NCI-H2029 treated with DMSO at 0.1 percent for 48 hours (cell line): Measurements from ENCODE around the gene ADAMTS3.

ENCODE experiments used
- DNase-seq: peaks from one replicate; lab custom pipeline; 2025; lab: John Stamatoyannopoulos, UW

Gene ADAMTS3

DNA sequence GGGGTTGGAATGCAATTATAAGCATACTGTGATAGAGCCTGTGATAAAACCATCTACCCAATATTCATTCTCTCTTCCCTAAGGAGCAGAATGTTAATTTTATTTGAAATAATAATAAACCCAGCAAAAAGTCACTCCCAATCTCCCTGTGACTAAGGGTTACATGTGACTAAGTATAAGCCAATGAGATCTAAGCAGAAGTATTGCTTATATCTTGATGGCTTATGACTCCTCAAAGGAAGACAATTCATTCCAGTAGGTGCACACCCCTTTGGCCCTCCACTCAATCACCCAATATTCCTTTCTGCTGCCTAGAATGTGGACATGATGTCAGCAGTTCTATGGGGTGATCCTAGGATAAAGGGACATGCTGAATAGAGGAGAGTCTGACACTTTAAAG is 224.6 kb downstream of the ADAMTS3 start:
- DNase-seq: no peak

DNA sequence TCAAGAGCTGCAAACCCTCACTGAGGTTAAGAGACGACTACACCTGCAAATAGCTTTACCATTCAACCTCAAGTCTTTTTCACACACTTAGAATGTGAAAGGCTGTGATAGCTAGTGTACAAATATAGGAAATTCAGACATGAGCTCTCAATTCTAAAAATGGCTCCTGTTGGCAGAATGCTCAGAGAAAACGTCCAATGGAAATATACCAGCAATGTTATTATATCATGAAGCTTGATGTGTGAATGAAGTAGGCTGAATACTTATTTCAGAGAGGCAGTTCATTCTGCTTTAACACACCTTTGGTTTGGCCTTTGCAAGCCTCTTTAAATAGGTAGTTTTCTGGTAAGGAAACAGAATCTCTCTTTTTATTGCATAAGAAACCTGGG is 227.6 kb downstream of the ADAMTS3 start:
- DNase-seq: no peak

DNA sequence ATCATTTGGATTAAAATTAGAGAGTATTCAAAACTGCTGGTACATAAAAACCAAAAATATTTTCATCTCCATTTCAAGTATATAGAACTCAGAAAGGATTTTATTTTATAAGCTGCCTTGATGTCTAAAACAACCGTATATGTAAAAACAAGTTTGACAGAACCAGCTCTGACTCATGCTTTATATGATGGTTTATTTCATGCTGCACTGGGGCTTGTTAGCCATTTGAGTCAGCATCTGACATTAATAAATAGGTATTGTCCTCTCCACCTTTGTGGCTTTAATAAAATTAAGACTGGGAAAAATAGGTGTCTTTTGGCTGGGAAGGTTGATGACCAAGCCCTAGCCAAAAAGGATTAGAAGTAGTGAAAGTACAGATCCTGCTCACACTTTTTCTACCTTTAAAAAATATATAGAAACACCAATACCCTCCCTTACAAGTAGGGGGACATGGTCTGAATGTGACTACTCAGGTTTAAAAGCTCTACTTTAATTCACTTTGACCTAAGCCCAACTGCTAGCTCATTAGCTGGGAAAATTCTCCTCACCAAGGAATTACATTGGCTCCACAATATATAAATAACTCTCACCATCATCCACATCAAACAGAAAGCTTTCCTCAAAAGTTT is 228.1 kb downstream of the ADAMTS3 start:
- no peak for DNase-seq

DNA sequence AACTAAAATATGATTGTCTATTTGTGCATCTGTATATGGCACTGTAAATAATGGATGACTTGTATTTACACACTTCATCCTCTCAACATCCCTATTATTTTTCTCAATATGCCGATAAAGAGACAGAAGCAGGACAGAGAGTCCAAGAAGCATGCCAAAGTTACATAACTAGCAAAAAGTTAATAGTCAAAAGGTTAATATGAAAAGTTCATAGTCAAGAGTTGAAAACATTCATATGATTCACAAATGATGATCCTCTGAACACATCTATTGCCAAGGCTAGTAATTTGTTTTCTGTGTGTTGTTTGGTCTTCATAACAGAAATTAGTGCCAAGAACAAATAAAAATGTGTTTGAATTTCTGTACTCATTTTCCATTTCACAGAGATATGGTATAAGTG is 231.0 kb downstream of the ADAMTS3 start:
- no peak for DNase-seq

DNA sequence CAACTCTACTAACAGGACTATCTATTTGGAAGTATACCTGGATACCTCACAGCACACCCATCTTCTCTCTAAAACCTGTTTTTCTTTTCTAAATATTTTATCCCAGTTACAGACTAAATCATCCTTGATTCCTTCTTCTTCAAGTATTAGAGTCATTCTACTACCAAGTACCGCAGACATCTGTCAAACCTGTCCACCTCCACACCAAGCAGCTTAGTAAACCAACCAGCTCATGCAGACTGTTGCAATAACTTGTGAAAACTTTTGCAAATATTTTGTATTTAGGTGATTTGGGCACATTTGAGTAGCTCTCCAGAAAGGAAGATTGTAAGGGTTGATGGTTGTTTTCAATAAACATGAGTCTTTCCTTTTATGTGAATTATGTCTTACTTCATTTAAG is 238.6 kb downstream of the ADAMTS3 start:
- DNase-seq: no peak

DNA sequence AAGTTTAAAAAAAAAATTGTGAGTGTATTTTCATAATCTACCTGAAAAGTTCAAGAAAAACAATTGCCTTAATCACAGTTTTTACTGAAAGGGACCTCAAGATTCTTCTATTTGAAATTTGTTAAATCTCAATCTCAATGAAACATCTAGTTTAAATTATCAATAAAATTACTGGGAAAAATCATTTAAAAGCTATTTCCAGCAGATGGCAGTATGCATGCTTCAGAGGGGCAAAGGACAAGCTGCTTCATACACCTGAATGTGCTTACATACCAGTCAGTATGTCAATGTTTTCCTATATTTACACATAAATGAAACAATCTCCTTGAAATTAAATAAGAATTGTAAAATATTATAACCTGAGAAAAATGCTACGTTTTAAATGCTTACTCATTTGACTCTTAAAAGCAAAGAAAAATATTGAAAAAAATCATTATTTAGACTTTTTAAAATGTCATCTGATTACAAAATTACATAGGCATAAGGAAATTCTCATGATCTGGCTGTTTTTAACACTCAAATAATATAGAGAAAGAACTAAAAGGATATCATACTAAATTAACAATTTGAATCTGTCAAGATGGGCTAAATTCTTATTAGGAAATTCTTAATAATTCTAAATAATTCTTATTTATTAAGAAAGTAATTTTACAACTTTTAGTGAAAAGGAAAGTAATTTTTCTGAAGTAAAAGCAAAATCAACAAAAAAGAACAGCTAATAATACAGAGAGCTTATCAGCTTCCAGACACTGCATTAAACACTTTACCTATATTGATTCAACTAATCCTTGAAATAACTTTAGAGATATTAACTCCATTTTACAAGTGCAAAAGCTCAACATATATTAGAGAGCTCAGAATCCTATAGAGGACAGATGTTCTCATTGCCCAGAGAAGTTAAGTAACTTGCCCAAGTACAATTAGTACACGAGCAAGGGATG is 242.1 kb downstream of the ADAMTS3 start:
- no peak for DNase-seq

DNA sequence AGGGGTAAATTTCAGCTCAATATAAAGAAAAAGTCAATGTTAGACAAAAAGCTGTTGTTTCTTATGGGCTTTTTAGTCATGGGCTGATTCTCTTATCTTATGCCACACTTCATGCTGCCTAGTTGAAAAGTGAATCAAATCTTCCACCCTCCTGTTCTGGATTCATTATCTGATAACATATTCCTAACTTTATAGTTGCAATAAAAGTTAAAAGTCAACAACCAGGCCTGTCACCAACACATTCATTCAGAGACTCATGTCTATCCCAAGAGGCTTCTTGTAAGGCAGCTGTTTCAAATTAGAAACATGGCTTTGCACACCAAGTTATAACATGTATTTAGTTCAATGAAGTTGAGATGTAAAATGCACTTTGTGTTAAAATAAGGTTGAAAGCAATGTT is 243.8 kb downstream of the ADAMTS3 start:
- DNase-seq: no peak

DNA sequence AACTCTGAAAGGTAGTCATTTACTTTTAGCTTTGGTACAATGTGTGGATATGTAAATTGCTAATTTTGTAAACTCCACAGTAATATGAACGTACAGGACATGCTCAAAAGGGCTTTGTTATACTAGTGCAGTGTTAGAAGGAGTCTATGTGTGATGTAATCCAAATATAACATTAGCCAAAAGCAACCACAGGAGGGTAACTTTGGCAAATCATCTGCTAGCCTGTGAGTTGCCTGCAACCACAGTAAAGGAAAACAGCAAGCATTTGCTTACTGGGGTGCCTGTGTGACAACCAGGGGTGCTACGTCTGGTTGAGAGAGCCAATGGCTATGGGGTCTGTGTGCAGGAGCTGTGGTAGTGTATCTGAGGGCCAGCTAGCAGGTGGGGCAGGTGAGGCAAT is 245.8 kb downstream of the ADAMTS3 start:
- no peak for DNase-seq

DNA sequence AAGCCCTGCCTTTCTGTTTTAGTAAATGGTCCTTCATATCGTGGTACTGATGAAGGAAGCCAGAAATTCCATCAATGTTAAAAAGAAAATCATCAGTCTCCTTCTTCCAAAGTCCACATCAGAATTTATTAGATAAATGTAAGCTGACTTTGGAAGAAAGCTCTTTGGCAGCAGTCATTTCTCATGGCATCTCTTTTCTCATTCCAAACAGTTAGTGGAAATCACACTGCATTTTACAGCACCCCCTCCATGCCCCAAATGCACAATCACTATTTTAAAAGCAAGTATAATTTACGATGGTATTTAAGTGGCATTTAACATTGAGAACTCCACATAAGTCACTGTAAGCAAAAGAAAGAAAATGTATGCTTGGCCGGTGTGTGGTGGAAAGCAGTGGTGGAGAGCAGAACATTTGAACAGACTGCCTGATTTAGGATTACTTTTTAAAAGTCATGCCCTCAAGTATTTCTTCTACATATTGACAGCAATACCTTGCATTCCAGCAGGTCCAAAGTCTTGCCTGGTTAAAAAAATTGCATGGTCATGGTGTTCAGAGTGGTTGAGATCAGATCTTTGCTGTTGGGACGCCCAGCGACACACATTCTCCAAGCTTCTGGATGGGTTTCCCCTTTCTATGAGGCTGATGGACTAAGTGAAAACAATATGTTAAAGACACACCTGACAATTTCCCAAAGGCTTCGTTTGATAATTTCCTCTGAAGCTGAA is 248.6 kb downstream of the ADAMTS3 start:
- no peak for DNase-seq

DNA sequence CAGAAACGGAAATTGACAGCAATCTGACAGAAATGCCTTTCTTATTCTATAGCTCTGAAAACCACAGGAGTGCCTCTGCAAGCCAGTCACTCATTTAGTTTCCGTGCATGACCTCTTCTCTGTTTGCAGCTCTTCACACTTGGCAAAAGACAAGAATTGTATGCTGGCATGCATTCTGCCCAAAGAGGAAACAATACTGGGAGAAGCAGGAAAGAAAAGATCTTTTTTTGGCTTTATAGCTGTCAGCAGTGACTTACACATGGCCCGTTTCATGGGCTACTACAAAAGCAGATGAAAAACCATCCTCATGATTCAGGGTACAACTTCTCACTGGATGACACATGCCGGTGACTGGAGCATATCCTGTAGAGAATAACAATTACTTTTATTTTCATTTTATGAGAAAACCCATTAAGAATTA is 249.4 kb downstream of the ADAMTS3 start:
- DNase-seq: no peak

DNA sequence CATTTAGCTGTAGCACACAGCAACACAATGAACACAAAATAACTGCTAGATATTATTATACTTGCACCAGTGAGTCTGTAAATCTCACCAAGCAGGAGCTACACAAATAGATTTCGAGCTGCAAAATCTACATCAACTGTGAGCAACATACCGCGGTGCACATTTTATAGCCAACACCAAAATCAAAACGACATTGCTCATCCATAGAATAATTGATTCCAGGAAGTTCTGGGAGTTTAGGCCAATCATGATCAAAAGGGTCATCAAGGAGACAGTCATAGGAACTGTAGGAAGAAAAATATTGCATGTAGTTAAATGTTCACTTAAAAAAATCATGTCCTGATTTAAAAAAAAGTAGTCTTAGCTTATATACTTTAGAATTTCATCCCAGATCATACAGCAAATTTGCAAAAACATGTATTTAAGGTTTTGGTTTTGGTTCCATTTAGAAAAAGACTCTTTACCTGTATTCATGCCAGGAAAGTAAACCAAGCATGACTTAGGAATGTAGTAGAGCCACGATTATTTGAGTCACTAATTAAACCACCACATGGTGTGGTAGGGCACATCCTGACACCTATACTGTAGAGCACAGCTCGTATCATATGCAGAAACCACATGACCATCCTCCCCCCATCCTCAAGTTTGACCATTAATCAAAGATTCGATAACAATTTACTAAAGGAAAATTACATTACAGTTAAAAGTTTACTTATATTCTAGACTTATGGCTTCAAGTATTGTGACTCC is 250.4 kb downstream of the ADAMTS3 start:
- DNase-seq: no peak

DNA sequence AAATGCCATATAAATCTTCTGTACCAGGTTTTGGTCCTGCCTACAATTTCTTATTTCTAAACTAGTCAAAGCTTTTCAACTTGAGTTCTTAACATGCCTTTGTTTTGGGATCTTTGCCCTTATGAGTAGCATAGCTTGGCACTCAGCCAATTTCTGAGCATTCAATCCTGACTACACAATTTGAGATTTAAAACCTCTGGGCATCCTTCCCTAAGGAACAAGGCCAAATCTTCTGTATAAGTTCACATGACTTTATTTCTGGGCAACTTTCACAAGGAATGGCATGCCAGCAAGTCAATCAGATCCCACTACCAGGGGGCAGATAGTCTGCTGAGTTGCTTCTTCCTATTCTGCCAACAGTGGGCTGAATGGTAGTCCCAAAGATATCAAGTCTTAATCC is 254.2 kb downstream of the ADAMTS3 start:
- DNase-seq: no peak

DNA sequence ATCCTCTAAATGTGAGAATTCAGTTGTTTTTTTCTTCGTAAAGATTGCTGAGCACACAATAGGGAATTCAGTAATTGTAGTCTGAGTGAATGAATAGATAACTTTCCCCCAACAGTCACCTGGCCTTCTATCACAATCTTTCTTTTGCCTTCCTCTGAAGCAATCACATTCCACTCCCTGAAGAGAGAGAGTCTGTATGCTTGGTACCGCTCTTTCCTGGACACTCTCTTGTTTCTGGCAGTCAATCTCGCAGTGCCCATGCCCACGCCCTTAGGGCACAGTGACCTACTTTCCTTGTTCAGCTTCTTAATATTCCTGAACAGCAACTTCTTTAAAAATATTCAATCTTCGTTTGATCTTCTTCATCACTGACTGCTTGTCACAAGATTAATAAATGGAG is 255.9 kb downstream of the ADAMTS3 start:
- DNase-seq: no peak

DNA sequence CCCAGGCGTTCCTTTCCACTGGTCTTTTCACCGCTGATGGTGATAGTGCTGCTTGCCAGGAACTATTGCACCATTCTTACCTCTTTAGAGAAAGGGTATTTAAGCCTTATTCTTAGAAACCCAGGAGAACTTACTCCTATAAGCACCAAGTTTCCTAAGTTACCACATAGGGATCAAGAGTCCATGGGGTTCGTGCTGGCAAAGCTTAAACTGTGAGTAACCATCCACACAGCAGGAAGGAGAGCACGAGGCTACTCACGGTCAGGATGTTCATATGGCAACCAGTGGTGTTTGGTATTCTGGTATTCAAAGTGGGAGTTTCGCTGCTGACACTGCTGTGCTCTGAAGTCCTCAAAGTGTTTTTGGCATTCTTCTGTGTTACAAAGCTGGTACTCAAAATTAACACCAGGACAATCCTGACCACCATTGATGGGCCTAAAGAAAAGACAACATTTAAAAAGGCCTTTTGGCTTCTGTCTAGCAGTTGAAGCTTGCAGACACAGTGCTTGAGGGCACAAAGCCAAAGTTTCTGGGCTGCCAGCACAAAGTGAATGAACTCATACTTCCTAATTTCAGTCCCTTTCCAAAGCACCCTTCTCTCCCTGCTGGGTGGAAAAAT is 256.9 kb downstream of the ADAMTS3 start:
- no peak for DNase-seq

DNA sequence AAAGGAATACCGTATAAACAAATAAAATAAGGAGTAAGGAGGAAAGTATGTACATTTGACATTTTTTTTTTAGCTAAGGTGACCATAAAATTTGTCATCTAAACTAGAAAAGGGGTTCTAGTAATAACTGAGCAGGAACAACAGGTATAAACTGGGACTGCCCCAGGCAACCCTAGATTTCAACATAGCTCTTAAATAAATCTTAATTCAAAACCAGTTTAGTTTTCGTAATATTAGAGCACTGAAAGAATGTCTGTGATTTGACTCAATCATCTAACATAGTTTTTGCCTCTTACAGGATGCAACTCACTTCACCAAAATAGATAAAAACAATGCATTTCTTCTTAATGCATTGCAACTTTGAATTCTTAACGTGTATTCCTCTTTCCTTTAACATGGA is 257.7 kb downstream of the ADAMTS3 start:
- no peak for DNase-seq

DNA sequence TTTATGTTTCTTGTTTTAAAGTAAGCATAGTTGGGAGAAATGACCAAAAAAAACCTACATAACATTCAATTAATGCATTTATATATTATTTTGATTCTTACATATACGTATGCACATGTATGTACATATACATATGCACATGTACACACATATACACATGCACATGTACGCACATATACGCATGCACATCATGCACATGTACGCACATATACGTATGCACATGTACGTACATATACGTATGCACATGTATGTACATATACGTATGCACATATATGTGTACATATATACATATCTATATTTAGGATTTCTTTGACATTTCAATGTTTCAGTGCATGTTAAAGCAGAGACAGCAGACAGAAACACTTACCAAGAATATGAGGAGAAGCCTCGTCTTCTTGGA is 263.4 kb downstream of the ADAMTS3 start:
- DNase-seq: no peak

DNA sequence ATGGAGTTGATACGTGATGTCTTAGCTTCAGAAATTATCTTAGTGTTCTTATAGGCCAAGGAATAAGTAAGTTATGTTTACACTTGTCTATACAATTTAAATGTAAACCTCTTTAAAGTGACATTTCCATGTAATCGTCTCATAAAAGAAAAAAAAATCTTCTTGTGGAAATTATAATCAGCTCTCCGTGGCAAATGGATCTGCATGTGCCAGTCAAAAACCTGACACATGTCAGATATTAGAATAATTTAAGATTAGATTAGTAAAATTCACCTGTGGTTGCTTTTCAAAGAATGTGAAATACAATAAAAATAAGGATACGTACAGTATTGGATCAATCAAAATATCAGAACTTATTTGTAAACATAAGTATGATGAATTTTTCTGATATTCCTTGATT is 263.9 kb downstream of the ADAMTS3 start:
- no peak for DNase-seq

DNA sequence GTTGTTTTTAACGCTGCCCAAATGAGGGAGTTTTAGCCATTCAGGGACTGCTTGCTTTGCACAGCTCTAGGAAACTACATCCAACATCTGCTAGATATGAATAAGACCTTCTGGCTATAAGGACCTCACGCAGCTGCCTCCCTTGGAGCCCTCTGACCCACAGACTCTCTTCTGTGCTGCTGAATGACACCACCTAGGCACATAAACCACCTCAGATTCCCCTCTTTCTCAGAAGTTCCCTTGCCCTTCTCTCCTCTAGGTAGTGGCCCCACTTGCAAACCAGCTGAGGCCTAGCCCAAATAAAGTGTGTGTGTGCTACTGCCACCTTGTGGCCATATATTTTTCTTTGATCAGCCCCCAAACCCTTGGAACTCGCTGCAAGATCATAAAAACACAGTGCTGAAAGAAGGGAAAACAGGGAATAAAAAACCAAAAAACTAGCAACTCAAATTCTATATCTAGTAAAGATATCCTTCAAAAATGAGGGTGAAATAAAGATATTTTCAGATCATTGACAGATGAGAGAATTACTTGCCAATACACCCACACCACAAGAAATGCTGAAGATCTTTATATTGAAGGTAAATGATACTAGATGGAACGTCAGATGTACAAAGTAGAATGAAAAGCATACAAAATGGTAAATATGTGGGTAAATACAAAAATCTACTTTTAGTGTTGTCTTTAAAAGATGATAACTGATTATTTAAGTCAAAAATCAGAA is 265.9 kb downstream of the ADAMTS3 start:
- DNase-seq: no peak

DNA sequence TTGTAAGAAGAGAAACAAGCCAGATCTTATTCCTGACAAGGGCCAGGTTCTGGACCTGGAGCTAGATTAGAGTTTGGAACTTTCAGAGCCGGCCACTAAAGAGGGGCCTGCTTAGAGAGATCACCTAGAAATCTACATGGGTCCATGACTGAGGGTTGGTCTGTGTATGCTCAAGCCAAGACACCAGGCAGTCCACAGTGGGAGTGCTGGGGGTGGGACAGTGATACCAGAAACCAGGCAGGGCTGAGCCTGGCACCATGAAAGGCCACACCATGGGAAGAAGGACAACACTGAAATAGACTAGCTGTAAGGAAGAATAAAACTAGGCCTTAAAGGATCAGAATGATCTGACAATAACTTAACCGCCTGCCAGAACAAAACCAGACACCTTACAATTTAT is 267.3 kb downstream of the ADAMTS3 start:
- DNase-seq: no peak

DNA sequence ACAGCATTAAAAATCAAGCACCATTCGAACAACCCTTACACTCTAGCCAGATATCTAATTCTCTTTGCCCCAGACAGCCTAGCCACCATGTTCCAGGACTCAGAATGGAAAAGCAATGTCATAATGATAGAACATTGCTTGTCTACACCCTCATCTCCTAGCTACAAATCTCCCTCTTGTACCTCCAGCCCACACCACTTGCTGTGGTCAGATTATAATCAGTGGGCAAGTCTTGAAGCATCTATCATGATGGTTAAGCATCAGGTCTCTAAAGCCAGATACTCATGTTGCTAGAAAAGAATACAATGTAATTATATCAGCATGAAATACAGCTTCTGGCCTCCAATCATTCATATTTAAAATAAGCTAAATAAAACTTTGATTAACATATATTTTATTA is 268.9 kb downstream of the ADAMTS3 start:
- DNase-seq: no peak

DNA sequence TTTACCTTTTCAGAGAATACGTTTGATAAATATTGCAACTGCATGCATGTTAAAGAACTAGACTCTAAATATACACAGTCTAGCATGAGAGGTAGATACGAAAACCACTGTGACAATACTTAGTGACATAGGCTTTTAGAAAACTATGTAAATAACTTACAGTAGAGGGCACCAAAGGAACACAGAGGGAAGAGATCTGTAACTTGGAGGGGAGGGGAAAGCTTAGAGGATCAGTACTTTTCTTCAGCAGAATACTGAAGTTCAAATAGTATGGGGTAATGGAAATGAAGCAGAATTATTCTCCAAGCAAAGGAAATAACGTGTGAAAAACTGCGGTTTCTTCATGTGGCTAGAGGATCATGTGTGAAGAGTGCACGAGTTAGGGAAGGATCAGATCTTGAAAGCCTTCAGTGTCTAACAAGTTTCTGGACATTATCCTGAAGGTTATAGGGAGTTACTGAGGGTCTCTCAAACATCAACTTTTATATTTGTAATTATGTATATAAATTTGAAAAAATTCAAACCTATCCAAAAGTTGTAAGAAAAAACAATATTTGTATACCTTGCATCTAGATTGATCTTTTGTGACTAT is 273.0 kb downstream of the ADAMTS3 start:
- DNase-seq: peak; percentile 23
